Right atrium auricular region (tissue), 2 donors: ENCODE results near the gene APOB. TPM values are rescaled to one million over a fixed set of nuclear protein-coding genes. Genes with fewer than 3 reads are reported as not detected.
A peak's percentile ranks its signal among the peaks of the same experiment; 100 is the strongest.
"Not testable (repeated sequence)": the region's sequence is repeated elsewhere in the genome, so short reads cannot be mapped to it uniquely, and the experiment has no call there.

ENCODE experiments used
- DNase-seq: peaks from one replicate; pipeline ENCODE4 v3.0.0-alpha.2; 2019; ENCODE audit warnings: low spot score
- H3K27ac ChIP-seq, 2 donors: fragments of 200-600 bp; sonication (generic); 1 replicate in 1 of 2; 2 replicates in 1 of 2; pipeline ENCODE4 v1.5.1; 2016 to 2019
- H3K27me3 ChIP-seq, 2 donors: fragments of 200-600 bp; sonication (generic); one replicate each; pipeline versions ENCODE4 v1.5.1 to v1.6.0; 2017 to 2019
- H3K36me3 ChIP-seq: fragments of 200-600 bp; sonication (generic); one replicate; pipeline ENCODE4 v1.5.1; 2016
- H3K4me1 ChIP-seq, 2 donors: fragments of 200-600 bp; sonication (generic); one replicate each; pipeline versions ENCODE4 v1.5.1 to v1.6.0; 2017 to 2019
- H3K4me3 ChIP-seq, 2 donors: fragments of 200-600 bp; sonication (generic); 1 replicate in 1 of 2; 2 replicates in 1 of 2; pipeline ENCODE4 v1.5.1; 2017 to 2019; ENCODE audit warnings: mild to moderate bottlenecking in 1 of 2, moderate library complexity in 1 of 2
- H3K9me3 ChIP-seq, 2 donors: fragments of 200-600 bp; sonication (generic); one replicate each; pipeline ENCODE4 v1.5.1; 2019
- CTCF ChIP-seq, 2 donors: fragments of 200-600 bp; sonication (generic); IDR thresholded peaks; one replicate each; pipeline ENCODE4 v1.5.1; 2019; ENCODE audit warnings: antibody characterized with exemption in 2 of 2
- total RNA-seq, 2 donors: library from RNA; depleted of rRNA; stranded (reverse); fragments of >200 nt; gene quantifications; one replicate each; pipeline ENCODE4 v1.1.0, GENCODE V29; 2016

Gene APOB
- total RNA-seq, 2 donors from 2014 or later, result 20.1 to 45.3 TPM

DNA sequence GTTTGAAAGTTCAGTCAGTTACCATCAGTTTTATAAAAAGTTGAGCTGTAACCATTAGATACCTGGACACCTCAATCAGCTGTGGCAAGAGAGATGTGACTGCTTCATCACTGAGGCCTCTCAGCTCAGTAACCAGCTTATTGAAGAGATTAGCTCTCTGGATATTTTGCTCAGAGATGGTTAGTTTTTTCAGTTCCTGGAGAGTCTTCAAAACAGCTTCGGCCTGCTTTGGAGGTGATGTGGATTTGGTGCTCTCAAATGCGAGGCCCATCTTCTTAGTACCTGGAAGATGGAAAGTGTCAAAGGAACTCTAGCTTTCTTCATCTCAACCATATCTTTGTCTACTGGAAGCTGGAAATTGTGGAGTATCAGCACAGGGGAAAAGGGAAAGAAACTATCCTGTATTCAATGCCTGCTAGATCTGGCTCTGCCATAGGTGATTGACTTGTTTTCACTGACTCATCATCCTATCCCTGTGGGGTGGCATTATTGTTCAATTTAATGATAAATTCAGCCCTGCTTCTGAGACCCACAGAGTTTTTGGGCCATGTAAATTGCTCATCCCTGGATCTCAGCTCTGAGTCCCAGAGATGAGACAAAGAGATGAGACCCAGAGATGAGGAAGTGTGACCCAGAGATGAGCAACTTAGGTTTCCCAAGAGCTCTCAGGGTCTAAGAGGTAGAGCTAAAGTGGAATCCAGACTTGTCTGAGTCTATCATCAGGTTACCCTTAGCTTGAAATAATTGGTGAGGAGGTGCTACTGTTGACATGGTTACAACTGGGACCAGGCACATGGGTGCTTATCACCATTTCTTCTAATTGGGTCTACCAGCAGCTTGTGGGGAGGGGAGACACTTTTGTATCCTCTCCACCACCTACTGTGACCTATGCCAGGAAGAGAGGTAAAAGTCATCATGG, 10.4 kb downstream of the APOB start:
- peak overlapping the region in 1 of 2 donors; percentile 9 for H3K27ac ChIP-seq
- peaks cover 0 to 4% of the 10 kb centered on the region in 2 donors for H3K4me1 ChIP-seq
- H3K27me3 ChIP-seq, result no peaks in the 10 kb centered on the region
- TF ChIP-seq CTCF (IDR thresholded peaks at IDR 0.05), result no peak
- H3K9me3 ChIP-seq, result no peaks in the 10 kb centered on the region
- no peak for DNase-seq
- H3K4me3 ChIP-seq, result no peak overlapping the region
- H3K36me3 ChIP-seq, result peaks cover 53% of the 10 kb centered on the region

DNA sequence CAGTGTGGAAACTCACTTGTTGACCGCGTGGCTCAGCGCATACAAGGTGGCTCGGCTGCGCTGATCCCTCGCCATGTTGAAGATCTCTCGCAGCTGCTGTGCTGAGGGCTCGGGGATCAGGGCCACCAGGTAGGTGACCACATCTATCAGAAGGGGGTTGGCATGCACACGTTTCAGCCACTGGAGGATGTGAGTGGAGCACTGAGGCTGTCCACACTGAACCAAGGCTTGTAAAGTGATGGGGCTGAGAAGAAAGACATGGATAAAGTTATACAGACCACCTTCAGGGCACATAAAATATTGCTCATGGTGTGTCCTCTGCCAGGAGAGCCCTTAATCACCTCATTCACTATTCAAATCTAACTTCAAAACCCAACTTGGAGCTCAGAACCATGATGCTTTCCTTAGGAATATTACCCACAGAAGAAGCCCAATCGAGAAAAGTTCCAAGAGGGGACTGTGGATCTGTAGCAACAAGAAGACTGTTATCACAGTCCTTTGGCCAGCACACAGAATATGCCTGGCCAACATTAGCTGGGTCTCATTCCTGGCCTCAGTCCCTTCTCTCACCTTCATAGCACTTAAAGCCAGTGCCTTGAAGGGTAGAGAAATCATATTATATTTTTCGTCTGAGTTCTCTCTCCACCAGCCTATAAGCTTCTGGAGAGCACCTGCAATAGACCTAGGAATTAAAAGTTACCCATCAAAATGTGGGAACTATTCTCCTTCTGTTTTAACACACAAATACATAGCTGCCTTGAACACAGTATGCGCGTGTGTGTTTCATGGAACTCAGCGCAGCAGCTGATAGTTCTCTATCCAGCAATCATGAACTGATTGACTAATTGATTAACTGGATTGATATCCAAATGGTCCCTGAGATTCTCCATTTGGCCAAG, 11.3 kb downstream of the APOB start:
- DNase-seq, result no peak
- no peaks in the 10 kb centered on the region for H3K9me3 ChIP-seq
- peak overlapping the region in 1 of 2 donors; percentile 9 for H3K27ac ChIP-seq
- peaks cover 0 to 4% of the 10 kb centered on the region in 2 donors for H3K4me1 ChIP-seq
- H3K4me3 ChIP-seq, result no peak overlapping the region
- TF ChIP-seq CTCF (IDR thresholded peaks at IDR 0.05), result no peak
- peaks cover 62% of the 10 kb centered on the region for H3K36me3 ChIP-seq
- no peaks in the 10 kb centered on the region for H3K27me3 ChIP-seq

DNA sequence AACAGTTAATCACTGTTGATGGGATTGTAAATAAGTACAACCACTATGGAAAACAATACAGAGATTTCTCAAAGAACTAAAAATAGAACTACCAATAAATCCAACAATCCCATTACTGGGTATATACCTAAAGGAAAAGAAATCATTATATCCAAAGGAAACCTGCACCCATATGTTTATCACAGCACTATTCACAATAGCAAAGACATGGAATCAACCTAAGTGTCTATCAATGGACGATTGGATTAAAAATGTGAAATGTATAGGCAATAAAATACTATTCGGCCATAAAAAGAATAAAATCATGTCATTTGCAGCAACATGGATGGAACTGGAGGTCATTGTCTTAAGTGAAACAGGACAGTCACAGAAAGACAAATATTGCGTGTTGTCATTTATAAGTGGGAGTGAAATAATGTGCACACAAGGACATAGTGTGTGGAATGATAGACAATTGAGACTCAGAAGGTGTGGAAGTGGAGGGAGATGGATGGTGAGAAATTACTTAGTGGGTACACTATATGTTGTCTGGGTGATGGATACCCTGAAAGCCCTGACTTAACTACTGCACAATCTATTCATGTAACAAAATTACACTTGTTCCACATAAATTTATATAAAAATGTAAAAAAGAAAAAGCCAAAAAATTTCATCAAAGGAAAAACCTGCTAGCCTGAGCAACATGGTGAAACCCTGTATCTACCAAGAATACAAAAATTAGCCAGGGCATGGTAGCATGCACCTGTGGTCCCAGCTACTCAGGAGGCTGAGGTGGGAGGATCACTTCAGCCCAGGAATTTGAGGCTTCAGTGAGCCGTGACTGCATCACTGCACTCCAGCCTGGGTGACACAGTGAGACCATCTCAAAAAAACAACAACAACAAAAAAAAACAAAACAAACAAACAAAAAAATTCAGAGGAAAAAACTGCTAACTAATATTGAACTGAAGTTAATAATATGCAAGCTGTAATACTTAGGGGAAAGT, 12.6 kb downstream of the APOB start:
- H3K4me3 ChIP-seq, result no peak overlapping the region
- H3K27ac ChIP-seq, result no peak overlapping the region
- H3K36me3 ChIP-seq, result peaks cover 55% of the 10 kb centered on the region
- no peaks in the 10 kb centered on the region for H3K9me3 ChIP-seq
- no peak for DNase-seq
- no peaks in the 10 kb centered on the region for H3K27me3 ChIP-seq
- H3K4me1 ChIP-seq, result peaks cover 0 to 2% of the 10 kb centered on the region in 2 donors
- TF ChIP-seq CTCF (IDR thresholded peaks at IDR 0.05), result no peak

- H3K27ac ChIP-seq, result no peak overlapping the region
- H3K9me3 ChIP-seq, result no peaks in the 10 kb centered on the region
- no peaks in the 10 kb centered on the region for H3K27me3 ChIP-seq
- TF ChIP-seq CTCF (IDR thresholded peaks at IDR 0.05), result no peak
- no peak overlapping the region for H3K4me3 ChIP-seq
- peaks cover 53% of the 10 kb centered on the region for H3K36me3 ChIP-seq
- no peaks in the 10 kb centered on the region for H3K4me1 ChIP-seq
- no peak for DNase-seq
Measured at GRCh38 chr2:21029519-21029918, 14.4 kb downstream of the APOB start.

GRCh38 chr2:21028951-21029350, 14.9 kb downstream of the APOB start:
- H3K4me1 ChIP-seq, H3K27ac ChIP-seq, H3K27me3 ChIP-seq, H3K4me3 ChIP-seq, H3K9me3 ChIP-seq, DNase-seq: not testable (repeated sequence)
- peaks cover 48% of the 10 kb centered on the region for H3K36me3 ChIP-seq
